LNCaP clone FGC (cell line): ENCODE results near the gene CYP17A1.
"Not testable (repeated sequence)": the region's sequence is repeated elsewhere in the genome, so short reads cannot be mapped to it uniquely, and the experiment has no call there.

Experiments
- DNase-seq: peaks from one replicate; pipeline ENCODE4 v3.0.0-alpha.2; 2011; ENCODE audit warnings: low read depth
- H3K4me3 ChIP-seq: 2 replicates; pipeline ENCODE4 v1.5.1; 2011; ENCODE audit warnings: mild to moderate bottlenecking, low read depth, low read length, control low read depth
- CTCF ChIP-seq: IDR thresholded peaks from 2 replicates; pipeline ENCODE4 v1.5.1; 2012; ENCODE audit warnings: mild to moderate bottlenecking; ENCODE audit not compliant: control insufficient read depth, insufficient read depth; ENCODE audit errors: extremely low read depth

Gene CYP17A1

DNA sequence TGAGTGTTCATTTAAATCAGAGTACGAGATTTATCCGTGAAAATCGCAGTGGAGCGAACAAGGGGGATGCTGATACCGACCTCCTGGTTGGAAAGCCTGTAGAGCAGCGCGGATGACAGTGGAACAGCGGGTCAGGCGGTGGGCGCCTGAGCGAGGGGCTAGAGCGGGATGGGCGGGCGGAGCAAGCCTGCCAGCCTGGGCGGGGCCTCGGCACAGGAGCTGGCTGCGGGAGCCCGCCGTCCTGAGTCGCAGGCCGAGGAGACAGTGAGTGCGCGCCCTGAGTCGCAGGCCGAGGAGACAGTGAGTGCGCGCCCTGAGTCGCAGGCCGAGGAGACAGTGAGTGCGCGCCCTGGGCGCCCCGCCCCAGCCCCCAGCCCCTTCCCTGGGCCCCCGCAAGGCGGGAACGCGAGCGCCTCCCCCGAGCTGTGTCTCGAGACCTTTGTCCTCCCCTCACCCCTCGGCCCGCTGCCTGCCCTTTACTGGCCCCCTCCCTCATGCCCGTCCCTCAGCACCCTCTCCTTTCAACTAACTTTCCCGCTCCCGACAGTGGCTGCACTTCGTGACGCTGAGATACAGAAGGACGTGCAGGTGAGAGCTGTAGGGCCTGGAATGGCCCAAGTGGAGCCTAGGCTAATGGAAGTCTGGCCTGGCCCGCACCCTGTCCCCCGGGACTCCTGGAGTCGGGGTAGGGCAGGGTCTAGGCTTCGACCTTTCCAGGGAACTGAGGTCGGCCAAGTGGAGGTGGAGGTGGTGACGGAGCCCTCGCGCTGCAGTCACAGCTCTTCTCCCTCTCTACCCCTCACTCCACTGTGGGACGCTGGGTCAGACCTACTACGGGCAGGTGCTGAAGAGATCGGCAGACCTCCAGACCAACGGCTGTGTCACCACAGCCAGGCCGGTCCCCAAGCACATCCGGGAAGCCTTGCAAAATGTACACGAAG lies 32.3 kb upstream of the CYP17A1 start, which contains the start of gene AS3MT:
Gene AS3MT (plus strand): TSS at position 213 of the 941 bp plus-strand sequence. CDS start 123 bp downstream, at position 336.
- DNase-seq, result no peak
- H3K4me3 ChIP-seq, result peak within 1 kb of the TSS; percentile 49
- no peak for TF ChIP-seq CTCF

DNA sequence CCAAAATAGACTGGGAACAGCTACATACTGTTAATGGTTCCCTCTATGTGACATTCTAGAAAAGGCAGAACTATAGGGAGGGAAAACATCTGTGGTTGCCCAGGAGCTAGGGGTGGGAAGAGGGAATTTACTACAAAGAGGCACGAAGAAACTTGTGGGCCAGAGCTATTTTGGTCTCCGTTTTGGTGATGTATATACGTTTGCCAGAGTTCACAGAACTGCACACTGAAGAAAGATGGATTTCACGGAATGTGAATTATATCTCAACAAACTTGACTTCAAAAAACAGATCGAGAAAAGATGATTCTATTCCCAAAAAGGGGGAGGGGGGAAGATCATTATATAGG lies 31.7 kb upstream of the CYP17A1 start:
- H3K4me3 ChIP-seq, result peak overlapping the region; percentile 49
- no peak for DNase-seq
- no peak for TF ChIP-seq CTCF

- DNase-seq, result no peak
- no peak for TF ChIP-seq CTCF
- no peak overlapping the region for H3K4me3 ChIP-seq
Observed at GRCh38 chr10:102865620-102866019, 28.4 kb upstream of the CYP17A1 start.

GRCh38 chr10:102863660-102864059 lies 26.4 kb upstream of the CYP17A1 start:
- no peak for DNase-seq
- TF ChIP-seq CTCF, result no peak
- H3K4me3 ChIP-seq, result no peak overlapping the region

- no peak overlapping the region for H3K4me3 ChIP-seq
- DNase-seq, result no peak
- no peak for TF ChIP-seq CTCF
Observed at GRCh38 chr10:102859911-102860310, 22.7 kb upstream of the CYP17A1 start.

- TF ChIP-seq CTCF, result no peak
- no peak overlapping the region for H3K4me3 ChIP-seq
- DNase-seq, result no peak
Observed at GRCh38 chr10:102856758-102857424, 19.7 kb upstream of the CYP17A1 start.

DNA sequence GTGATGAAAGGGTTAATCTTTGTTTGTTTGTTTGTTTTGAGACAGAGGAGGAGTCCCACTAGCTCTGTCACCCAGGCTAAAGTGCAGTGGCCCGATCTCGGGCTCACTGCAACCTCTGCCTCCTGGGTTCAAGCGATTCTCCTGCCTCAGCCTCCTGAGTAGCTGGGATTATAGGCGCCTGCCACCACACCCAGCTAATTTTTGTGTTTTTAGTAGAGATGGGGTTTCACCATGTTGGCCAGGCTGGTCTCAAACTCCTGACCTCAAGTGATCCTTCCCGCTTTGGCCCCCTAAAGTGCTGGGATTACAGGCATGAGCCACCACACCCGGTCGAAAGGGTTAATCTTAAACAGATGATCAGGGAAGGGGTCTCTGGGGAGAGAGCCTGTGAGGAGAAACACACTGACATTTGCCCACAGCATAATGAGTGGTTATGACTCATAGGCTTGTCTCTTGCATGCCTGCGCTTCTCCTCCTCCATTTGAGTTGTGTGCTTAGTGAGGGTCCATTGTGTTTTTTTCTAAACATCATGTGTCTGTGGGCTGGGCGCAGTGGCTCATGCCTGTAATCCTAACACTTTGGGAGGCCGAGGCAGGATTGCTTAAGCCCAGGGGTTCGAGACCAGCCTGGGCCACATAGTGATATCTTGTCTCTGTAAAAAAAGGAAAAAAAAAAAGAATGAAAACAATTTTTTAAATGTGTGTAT lies 18.7 kb upstream of the CYP17A1 start:
- not testable (repeated sequence) for H3K4me3 ChIP-seq, DNase-seq

GRCh38 chr10:102853237-102853636 lies 16.0 kb upstream of the CYP17A1 start:
- not testable (repeated sequence) for H3K4me3 ChIP-seq, DNase-seq
